HG03342 (cell line): ENCODE results near the gene C20orf144.

Source experiments
- ATAC-seq: cut with Tn5 transposase; IDR thresholded peaks from one replicate; pipeline ENCODE4 v1.9.1; 2021; ENCODE audit warnings: mild to moderate bottlenecking, moderate library complexity; ENCODE audit not compliant: unreplicated experiment

The C20orf144 gene

DNA sequence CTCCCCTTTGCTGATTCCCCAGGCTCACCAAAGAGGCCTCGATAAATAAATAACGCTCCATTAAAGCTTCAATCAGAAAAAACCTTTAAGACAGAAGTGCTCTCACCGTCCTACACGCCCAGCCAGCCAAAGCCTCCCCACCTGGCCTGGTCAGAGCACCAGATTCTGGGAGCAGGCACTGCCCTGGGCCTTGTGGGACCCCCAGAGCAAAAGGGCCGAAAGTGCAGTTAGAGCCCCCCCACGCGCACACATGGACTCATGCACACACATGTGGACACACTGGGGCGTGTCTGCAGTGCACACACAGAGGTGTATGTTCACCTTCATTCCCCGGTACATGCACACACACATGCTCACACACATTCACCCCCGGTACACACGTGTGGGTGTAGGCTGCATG lies 14.0 kb downstream of the C20orf144 start:
- no peak for ATAC-seq

DNA sequence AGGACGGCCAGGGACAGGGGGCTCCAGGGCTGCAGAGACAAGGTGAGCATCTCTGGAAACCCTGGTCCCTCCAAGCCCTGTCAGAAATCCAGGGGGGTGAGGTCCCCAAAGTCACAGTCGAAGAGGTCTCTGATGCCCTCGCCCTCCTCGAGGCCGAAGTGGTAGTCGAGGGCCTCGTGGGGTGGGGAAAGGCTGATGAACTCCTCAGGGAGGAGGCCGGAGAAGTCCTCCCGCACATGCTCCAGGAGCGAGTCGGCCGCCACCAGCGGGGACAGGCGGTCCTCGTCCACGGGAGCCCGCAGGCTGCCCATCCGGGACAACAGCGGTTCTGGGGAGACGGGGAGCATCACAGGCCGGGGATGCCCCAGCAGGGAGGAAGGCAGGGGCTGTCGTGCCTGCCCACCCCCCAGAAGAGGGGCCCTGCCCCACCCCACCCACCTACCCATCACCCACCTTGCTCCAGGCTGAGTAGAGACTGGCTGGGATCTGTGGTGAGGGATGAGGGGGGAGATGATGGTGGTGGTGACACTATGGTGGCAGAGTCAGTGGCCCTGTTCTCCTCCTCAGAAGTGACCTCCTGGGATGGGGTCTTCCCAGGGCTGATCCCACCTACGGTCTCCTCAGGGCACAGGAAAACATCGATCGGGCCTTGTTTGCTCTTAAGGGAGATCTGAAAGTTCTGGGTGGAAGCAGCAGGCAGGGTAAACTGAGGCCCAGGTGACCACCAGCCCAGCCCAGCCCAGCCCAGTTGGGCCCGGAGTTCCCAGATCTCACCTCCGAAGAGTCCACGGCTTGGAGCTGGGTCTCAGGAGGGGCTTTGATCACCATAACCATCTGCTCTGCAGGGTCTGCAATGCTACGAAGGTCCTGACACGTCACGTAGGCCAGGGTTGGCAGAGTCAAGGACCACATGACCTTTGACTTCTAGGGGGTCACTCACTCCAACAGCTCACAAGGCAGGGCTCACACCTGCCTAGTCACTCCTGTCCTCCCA lies 14.8 kb downstream of the C20orf144 start:
- ATAC-seq, result no peak

DNA sequence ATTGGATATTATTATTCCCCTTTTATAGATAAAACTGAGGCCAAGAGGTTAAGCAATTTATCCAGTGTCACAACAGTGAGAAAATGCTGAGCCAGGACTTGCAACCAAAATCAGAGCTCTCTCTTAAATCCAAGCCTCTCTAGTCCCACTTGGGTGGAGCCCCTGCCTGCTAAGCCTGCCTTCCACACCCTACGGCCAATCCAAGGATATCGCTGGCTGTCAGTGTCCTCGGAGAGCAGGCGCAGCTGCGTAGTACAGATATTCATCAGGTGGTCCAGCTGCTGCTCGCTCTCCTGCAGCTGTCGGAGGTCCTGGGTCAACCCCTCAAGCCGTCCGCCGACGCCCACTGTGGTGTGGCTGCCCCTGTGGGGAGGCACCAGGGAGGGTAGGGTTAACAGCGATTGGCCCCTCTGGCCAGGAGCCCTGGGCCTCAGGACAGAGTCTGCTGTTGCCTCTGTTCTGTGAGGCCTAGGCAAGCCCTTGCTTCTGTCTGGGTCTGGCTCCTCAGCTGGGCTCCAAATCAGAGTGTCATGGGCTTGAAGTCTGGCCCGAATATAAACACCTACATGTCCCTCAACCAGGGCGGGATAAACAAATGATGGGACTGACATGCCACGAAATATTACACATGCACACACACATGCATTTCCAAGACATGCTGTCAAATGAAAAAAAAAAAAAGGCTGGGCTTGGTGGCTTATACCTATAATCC lies 16.0 kb downstream of the C20orf144 start:
- ATAC-seq, result no peak

DNA sequence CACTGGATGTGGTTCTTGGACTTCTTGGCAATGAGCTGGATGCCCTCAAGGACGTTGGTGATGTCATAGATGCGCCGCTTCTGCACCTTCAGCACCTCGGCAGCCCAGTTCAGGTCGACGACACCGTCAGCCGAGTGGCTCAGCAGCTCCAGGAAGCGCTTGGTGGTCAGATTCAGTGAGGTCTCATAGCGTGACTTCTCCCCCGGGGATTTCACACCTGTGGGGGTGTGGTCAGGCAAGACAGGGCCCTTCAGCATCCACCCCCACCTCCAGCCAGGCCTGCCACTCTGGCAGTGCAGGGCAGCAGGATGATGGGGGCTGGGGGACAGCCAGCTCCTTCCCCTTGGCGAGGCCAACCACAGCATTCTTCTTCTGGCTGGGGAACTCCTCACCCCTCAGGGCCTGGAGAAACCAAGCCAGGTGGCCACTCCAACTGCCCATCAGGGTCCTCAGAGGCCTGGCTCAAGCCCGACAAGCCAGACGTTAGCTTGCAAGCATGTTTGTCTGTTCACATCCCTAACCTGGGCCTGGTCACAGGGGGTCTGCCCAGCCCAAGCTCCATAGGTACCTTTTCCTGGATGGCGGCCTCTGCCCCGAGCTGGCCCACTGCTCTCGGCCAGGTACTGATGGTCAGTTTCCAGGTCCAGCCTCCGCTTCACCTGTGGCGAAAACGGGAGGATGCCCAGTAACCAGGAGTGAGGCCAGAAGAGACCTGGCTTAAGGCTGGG lies 17.8 kb downstream of the C20orf144 start:
- peak; percentile 69 for ATAC-seq

DNA sequence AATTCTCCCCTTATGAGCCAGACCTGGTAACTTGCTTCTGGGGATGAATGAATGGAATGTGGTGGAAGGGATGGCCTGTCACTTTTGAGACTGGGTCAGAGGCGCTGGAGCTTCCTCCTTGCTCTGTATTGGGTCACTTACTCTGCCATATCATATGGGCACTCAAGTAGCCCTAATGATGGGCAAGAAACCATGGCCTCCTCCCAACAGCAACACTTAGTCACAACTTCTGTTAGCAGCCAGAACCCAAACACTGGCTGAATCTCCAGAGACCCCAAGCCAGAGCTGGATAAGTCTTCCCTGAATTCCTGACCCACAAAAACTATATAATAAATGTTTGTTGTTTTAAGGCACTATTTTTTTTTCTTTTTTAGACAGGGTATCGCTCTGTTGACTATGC lies 18.6 kb downstream of the C20orf144 start:
- ATAC-seq, result no peak

DNA sequence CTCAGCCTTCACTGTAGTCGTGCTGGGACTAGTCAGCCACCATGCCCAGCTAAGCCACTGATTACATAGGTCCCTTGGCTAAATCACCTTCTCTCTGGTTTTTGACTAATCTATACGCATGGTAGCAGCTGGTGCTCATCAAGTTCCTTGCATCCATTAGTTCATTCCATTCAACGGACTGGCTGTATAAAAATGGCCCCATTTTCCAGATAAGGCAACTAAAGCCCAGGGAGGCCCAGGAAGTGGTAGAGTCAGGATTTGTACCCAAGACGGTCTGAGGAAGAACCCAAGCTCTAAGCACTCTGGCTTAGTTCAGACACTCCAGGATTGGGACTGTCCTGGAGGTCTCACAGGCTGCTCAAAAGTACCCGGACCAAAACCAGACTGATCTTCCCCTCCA lies 19.2 kb downstream of the C20orf144 start:
- no peak for ATAC-seq

DNA sequence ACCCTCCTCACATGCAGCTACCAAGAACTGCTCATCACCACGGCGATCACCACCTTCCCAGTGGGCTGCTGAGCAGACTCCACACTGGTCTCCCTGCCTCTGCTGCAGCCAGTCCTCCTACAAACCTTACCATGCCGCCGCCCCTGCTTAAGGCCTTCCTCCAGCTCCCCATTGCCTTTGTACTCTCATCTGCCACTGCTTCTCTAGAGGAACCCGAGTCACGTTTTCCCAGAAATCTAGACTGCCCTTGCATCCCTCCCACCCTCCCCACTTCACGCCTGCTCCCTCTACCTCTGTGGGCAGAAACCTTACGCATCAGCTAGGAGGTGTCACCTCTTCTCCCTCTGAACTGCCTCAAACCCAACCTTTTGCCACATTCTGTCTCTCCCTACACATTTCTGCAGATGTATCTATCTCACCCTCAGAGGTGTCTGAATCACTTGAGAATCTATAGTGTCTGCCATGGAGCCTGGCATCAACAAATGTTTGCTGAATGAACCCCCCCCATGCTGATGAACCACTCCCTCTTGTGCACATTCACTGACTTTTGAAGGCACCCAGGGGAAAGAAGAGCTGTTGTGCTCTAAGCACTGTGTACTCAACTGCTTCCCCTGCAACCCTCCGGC lies 19.7 kb downstream of the C20orf144 start:
- ATAC-seq, result no peak

DNA sequence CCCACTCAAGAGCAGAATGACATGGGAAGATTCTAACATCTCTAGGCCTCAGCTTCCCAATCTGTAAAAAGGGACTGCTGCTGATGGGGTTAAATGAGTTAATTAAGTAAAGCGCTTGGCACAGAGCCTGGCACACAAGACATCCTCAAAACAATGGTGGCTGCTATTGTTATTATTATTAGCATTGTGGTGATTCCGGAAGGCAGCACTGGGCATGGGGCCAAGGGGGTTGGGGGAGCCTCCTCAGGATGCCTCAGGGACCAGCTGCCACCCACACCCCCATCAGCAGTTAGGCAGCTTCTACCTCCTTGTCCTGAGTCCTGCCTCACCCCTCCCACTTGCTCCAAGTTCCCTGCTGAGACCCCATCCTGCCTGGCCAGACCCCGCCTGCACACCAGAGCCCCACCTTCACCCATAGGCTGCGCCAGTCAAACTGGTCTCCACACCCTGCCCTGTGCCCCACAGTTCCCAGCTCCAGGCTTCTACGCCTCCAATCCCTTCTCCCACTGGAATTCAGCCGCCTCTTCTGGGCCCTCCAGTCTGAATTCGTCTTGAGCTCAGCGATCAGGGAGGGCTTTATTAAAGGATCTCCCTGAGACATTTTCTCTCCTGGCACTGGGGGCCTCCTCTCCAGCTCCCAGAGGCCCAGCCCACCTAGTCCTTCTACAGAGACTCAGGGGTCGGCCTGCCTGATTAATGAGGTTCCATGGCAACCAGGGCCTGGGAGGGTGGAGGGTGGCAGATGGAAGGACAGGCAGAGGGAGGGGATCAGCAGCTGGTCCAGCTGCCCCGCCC lies 22.6 kb downstream of the C20orf144 start:
- no peak for ATAC-seq

DNA sequence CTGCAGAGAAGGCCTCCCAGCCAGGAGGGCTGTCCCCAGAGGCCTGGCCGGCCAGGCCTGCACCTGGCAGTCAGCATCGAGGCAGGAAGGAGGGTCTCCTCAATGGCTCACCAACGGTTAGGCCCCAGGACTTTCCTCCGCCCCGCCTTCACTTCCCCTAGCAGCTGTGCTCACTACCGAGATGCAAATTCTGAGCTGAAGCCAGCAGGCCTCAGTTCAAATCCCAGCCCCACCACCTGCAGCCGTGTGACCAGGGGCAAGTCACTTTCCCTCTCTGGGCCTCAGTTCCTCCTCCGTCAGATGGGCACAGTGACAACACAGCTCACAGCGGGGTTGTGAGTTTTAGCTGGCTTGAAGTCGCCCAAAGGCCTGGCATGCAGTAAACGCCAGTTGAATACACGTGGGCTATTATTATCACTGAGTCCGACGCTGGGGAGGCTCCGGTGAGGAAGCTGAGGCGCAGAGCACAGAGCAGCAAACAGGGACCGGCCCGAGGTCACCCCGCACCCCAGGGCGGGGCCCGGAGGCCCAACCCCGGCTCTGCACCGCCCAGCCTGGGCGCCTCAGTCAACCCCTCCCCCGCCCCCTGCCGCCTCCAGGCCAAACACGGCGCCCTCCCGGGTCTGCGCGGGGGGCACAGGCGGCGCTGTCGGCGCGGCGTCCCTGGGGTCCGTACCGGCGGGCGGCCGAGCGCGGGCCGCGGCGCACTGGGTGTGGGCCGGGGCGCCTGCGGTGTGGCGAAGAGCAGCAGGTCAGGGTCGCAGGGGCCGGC lies 23.4 kb downstream of the C20orf144 start:
- peak; percentile 38 for ATAC-seq

DNA sequence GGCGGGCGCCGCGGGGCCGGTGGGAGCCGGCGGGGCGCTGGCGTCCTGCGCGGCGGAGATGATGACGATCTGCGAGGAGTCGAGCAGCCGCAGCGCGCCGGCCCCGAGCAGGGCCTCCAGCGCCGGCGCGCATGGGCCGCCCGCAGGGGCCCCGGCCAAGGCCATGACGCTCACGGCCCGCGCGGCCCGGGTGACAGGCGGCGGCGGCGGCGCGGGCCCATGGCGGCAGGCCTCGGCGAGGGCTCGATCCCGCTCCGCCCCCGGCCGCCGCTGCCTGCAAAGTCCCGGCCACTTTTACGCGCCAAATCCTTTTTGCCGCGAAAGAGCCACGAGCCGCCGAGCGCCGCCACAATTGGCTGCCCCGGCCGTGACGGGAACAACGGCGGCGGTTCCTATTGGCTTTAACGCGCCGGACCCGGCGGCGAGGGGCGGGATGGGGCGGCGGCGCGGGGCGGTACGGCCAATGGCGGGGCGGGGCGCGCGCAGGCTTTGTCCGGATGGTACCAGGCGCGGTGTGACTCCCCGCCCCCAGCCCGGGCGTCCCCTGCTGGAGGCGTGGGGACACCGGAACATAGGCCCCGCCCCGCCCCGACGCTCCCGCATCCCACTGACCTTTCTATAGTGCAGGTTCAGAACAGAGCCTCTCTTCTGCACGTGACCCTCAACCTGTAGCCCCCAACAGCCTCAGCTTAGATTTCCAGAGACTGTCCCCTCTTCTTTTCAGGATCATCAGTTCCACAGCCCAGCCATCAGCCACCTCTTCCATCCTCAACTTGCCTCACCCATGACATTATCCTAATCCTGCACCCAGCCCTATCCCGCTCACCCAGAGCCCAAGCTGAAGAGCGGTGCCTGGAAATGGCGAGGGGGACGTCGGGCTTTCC lies 24.2 kb downstream of the C20orf144 start, which contains the start of gene E2F1:
TSS of gene E2F1 (minus strand) at position 286 of the 884 bp plus-strand sequence. CDS start at position 165, 121 bp downstream.
- peak; percentile 76 for ATAC-seq

DNA sequence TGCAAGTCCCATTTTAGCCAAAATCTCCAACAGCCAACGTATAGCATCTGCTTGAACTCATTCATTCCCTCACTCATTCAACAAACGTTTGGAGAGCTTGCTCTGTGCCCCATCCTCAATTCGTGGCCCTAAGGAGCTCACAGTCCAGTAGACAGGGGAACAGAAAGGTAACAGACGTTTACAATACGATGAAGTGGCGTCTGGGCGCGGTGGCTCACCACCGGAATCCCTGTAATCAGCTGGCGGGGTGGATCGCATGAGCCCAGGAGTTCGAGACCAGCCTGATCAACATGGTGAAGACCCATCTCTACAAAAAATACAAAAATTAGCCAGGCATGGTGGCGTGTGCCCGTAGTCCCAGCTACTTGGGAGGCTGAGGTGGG lies 24.8 kb downstream of the C20orf144 start:
- ATAC-seq, result no peak

DNA sequence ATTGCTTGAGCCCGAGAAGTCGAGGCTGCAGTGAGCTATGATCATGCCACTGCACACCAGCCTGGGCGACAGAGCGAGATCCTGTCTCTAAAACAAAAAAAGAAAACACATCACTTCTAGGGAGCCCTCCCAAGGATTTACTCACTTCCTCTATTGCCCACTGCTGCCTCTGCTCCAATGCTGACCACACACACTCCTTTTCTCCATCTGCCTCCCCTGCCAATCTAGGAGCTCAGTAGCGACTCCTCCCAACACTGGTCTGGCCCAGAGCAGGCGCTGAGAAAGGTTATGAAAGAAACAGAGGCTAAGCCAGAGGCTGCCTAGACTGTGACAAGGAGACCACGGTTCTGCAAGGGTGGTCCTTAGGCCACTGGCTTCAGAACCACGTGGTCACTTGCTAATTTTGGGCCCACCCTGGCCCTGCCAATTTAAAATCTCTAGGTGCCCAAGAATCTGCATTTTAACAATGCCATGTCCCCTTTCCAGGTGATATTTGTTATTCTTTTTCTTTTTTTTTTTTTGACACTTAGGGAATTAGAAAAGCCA lies 25.3 kb downstream of the C20orf144 start:
- no peak for ATAC-seq

DNA sequence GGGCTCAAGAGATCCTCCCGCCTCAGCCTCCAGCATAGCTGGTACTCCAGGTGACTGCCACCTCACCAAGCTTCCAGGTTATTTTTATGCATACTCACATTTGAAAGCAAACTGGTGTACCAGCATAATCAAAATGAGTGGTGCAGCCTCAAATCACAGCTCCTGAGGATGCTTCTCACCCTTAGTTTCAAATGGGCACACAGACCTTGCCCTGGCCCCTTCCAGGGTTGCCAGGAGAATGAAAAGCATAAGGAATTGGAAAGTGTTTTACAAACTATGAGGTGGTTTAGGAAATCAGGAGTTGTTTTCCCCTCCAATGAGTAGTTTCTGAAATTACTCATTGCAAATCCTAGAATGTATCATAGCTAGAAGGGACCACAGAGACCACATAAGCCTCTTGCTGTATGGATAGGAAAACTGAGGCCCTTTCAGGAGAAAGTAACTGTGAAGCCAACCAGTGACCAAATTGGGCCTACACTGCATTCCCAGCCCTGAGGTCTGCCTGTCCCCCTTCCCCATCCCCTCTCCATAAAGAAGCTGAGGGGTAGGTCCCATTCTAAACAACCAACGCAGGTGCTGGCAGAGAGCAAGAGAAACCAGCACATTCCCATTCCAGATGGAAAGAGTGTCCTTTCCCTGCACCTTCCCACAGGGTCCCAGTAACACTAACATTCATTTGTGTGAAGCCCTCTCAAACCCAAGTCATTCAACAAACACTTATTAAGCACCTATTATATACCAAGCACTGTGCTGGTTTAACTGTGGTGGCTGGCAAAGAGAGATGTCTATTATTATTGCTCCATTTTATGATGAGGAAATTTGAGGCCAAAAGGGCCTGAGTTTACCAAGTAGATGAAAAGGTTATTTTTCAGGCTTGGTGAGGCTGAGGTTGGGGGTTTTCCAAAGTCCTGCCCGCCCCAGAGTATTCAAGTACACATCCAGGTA lies 26.1 kb downstream of the C20orf144 start:
- ATAC-seq, result no peak

DNA sequence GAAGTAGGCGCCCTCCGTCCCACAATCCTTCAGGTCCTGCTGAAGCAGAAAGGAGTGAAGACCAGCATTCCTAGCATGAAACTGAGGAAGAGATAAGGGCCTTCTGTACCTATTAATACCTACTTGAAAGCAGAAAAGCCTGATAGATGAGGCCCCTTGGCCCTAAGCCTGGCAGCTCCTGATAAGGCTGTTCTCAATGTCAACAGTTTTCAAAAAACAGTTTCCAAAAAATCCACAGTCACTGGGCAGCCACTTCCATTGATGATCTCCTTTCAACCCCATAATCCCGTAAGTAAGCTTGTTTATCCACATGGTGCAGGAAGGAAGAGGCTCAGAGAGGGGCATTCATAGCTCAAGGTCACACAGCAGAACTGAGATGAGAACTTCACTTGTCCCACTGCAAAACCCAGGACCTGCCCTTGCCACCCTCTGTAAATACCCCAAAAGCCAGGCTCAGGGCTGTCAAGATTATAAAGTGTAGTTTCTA lies 26.9 kb downstream of the C20orf144 start:
- ATAC-seq, result no peak

DNA sequence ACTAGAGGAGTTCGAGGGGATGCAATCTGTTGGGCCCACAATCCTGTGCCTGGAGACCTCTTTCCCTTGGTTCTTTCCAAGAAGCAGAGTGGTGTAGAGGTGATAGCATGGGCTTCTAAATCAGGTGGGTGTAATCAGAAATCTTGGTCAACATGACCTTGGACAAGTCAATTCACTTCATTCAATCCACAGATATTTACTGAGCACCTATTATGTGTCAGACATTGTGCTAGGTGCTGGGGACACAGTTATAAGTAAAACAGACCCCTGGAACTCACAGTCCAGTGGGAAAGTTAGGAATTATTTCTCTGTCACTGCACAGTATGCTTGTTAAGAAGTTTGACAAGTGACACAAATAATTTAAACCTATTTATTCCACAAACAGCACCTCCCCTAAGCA lies 27.4 kb downstream of the C20orf144 start:
- ATAC-seq, result no peak

DNA sequence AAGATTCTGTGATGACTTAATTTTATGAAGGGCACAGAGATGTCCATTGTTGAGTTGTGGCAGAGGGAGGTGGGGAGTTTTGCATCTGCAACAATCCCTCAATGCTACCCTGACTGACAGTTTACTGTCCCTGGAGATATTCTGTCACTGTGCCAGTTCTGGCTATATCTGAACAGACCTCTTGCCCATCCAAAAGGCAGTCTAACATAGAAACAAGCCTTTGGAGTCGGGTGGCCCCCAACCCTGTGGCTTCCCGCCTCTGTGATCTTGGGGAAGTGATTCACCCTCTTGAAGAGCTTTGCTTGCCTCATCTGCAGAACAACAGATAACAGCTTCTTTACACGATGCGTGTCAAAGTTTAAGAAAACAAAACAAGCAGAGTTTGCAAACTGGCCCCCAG lies 27.8 kb downstream of the C20orf144 start:
- no peak for ATAC-seq

DNA sequence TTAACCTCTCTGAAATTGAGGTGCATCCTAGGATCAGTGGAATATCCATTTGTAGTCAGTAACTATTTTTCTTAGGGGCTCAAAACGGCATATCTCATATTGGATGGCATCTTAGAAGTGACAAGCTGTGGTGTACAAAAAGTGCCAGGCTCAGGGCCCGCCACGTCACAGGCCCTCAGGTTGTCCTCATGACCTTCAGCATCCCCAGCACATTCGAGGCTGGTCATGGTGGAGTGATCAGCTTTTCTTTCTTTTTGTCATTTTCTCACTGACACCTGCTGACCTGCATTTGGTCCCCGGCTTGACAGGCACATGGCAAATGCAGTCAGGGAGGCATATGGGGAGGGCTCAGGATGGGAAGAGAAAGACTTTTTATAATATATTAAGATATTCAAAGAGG lies 31.2 kb downstream of the C20orf144 start:
- ATAC-seq, result no peak
